Bronchial epithelial cell (primary cell): ENCODE data around the gene PITPNM3. TPM values are rescaled to one million over a fixed set of nuclear protein-coding genes. Genes with fewer than 3 reads are reported as not detected.

Experiments
- DNase-seq: peaks from one replicate; pipeline ENCODE4 v3.0.0-alpha.2; 2010; ENCODE audit warnings: low read depth
- FAIRE-seq: peaks from 2 replicates; lab custom pipeline; 2011; peaks lifted over from hg19 to GRCh38; lab: Jason Lieb, UNC
- H3K27me3 ChIP-seq: 2 replicates; pipeline ENCODE4 v1.5.1; 2011; ENCODE audit warnings: low read length; ENCODE audit not compliant: control insufficient read depth, insufficient read depth
- H3K36me3 ChIP-seq: 2 replicates; pipeline ENCODE4 v1.5.1; 2011; ENCODE audit warnings: low read length; ENCODE audit not compliant: control insufficient read depth, insufficient read depth
- H3K4me3 ChIP-seq: 2 replicates; pipeline ENCODE4 v1.5.1; 2011; ENCODE audit warnings: mild to moderate bottlenecking, low read depth, low read length, control low read depth
- CTCF ChIP-seq: IDR thresholded peaks from 2 replicates; pipeline ENCODE4 v1.5.1; 2011; ENCODE audit warnings: mild to moderate bottlenecking, moderate library complexity, low read length, control low read depth, inconsistent platforms; ENCODE audit not compliant: insufficient read depth, severe bottlenecking
- total RNA-seq: library from RNA; depleted of rRNA; stranded (reverse); fragments of >200 nt; gene quantifications from 2 replicates; pipeline ENCODE4 v1.2.1, GENCODE V29; 2014

The PITPNM3 gene
- total RNA-seq, 1 donor from 2014 or later: 25.0 TPM

DNA sequence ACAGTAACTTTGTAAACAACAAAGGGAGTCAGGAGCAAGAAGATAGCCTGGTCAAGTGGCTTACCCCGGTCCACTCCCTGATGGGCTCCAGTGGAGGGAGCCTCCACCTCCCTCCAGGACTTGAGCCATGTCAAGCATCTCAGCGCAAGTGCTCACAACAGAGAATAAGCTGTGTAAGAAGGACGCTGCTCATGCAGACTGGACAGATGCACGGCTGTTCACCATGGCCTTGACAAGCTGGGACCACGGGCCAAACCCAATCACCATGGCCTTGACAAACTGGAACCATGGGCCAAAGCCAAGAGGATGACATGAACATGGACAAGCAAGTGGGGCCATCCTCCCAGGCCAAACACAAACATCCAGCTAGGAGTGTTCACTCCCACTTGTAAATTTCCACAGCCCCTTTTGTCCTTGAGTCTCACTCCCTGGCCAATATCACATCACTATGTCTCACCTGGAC, 3.4 kb upstream of the PITPNM3 start:
- no peak for FAIRE-seq
- H3K4me3 ChIP-seq: no peak overlapping the region

DNA sequence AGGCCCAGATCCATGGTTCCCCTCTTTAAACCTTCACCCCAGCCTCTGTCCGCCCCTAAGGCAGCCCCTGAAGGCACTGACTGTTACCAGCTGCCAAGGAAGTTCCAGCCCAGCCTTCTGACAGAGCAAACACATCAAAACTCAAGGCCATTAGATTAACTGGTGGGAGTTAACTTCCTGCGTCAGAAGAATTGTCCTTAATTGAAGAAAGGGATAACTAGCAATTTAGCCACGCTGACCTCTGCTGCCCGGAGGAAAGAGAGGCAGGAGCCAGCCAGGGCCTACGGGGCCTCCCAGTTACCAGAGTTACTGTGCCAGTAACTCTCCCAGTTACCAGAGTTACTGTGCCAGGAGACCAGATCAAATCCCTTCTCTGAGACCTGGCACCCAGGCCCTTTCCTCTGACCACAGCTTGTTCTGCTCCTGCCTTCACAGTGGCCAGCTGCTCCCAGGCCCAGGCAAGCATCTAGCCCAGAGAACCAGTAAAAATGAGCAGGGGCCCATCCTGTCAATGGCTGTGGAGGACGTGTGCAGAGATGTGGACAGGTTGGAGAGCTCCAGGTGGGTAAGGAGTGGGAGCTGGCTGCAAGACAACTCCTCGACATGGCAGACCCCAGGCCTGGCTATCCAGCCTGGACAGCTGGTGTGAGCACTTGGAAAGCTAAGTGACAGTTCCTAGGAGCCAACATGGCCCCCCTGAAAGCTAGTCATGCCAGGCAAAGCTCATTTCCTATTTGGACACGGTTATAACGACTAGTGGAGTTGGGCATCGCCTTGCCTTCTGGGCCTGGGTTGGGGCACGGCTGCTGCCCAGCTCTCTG, 2.8 kb upstream of the PITPNM3 start:
- no peak for TF ChIP-seq CTCF
- no peaks in the 10 kb centered on the region for H3K27me3 ChIP-seq
- H3K4me3 ChIP-seq: no peak overlapping the region
- no peaks in the 10 kb centered on the region for H3K36me3 ChIP-seq
- DNase-seq: no peak
- FAIRE-seq: no peak

More for the DNA sequence above, 3.4 kb upstream of the PITPNM3 start:
- TF ChIP-seq CTCF: no peak
- DNase-seq: no peak
- Histone ChIP-seq H3K36me3 (no peaks in the 10 kb centered on the region), H3K27me3 (no peaks in the 10 kb centered on the region)

GRCh38 chr17:6558276-6558675, 1.9 kb upstream of the PITPNM3 start:
- DNase-seq: no peak
- Histone ChIP-seq H3K4me3 (no peak overlapping the region), H3K27me3 (no peaks in the 10 kb centered on the region), H3K36me3 (no peaks in the 10 kb centered on the region)
- FAIRE-seq: peak; percentile 52
- TF ChIP-seq CTCF: no peak

- Histone ChIP-seq H3K4me3 (peak overlapping the region; percentile 47), H3K27me3 (no peaks in the 10 kb centered on the region), H3K36me3 (no peaks in the 10 kb centered on the region)
- DNase-seq: no peak
- FAIRE-seq: no peak
- TF ChIP-seq CTCF: no peak
Observed at GRCh38 chr17:6557040-6557438, 684 bp upstream of the PITPNM3 start.

GRCh38 chr17:6555331-6556120, 829 bp downstream of the PITPNM3 start:
- TF ChIP-seq CTCF: no peak
- no peak for FAIRE-seq
- Histone ChIP-seq H3K36me3 (peaks cover 2% of the 10 kb centered on the region), H3K4me3 (peak overlapping the region; percentile 74), H3K27me3 (no peaks in the 10 kb centered on the region)
- DNase-seq: peak; percentile 73
